Choroid plexus epithelial cell (primary cell): ENCODE results near the gene TRIP6.

ENCODE experiments used
- DNase-seq: peaks from one replicate; pipeline ENCODE4 v3.0.0-alpha.2; 2010; ENCODE audit warnings: low read depth
- H3K4me3 ChIP-seq: 2 replicates; pipeline ENCODE4 v1.5.1; 2011; ENCODE audit warnings: low read depth, mild to moderate bottlenecking, control low read depth, low read length, moderate library complexity
- TF ChIP-seq, protein P1 (sequence below): conservative IDR thresholded peaks from 2 replicates; pipeline ENCODE4 v1.5.1; 2011; ENCODE audit warnings: low read depth, mild to moderate bottlenecking, control low read depth, inconsistent platforms, low read length, moderate library complexity

The TRIP6 gene

DNA sequence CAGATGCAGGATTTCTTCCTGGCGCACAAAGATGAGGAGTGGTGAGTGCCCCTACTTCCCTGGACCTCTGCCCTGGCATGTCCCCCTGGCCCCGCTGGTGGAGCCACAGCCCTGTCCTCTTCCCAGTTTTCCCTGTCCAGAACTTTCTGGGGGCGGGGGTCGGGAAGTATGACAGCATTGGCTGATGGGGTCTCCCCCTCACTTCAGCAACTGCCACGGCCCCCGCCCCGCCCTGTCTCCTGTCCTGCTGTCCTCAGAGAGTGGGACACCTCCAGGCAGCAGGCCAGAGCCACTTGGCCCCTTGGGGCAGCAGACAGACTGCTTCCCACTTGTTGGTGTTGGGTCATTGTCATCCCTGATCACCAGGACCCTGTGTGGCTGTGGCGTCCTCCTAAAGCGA is 15.0 kb downstream of the TRIP6 start:
- TF ChIP-seq, protein P1, sequence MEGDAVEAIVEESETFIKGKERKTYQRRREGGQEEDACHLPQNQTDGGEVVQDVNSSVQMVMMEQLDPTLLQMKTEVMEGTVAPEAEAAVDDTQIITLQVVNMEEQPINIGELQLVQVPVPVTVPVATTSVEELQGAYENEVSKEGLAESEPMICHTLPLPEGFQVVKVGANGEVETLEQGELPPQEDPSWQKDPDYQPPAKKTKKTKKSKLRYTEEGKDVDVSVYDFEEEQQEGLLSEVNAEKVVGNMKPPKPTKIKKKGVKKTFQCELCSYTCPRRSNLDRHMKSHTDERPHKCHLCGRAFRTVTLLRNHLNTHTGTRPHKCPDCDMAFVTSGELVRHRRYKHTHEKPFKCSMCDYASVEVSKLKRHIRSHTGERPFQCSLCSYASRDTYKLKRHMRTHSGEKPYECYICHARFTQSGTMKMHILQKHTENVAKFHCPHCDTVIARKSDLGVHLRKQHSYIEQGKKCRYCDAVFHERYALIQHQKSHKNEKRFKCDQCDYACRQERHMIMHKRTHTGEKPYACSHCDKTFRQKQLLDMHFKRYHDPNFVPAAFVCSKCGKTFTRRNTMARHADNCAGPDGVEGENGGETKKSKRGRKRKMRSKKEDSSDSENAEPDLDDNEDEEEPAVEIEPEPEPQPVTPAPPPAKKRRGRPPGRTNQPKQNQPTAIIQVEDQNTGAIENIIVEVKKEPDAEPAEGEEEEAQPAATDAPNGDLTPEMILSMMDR, result no peak
- DNase-seq, result no peak
- no peak overlapping the region for H3K4me3 ChIP-seq

GRCh38 chr7:100882785-100883526 is 15.8 kb downstream of the TRIP6 start:
- TF ChIP-seq, protein P1, result no peak

DNA sequence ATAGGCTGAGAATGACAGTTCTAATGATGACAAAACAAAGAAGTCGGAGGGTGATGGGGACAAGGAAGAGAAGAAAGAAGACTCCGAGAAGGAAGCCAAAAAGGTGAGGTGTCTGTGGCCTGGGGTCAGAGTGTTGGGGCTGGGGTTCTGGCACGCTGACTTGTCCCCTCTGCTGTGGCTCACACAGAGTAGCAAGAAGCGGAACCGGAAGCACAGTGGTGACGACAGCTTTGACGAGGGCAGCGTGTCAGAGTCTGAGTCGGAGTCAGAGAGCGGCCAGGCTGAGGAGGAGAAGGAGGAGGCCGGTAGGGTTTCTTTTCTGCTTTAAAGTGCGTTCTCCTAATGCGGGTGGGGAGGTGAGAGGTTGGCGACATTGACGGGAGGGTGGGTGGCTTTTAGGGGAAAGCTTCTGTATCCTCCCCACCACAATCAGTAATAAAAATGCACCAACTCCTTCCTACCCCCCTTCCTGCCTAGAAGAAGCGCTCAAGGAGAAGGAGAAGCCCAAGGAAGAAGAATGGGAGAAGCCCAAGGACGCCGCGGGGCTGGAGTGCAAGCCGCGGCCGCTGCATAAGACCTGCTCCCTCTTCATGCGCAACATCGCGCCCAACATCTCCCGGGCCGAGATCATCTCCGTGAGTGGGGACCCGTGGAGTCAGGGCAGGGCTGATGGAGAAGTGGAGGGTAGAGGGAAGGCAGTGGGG is 17.7 kb downstream of the TRIP6 start:
- no peak overlapping the region for H3K4me3 ChIP-seq
- DNase-seq, result peak; percentile 23
- TF ChIP-seq, protein P1, result no peak

More at GRCh38 chr7:100882785-100883526, 15.8 kb downstream of the TRIP6 start:
- H3K4me3 ChIP-seq, result no peak overlapping the region
- DNase-seq, result no peak

GRCh38 chr7:100885440-100886141 is 18.4 kb downstream of the TRIP6 start:
- H3K4me3 ChIP-seq, result no peak overlapping the region

GRCh38 chr7:100886142-100886935 is 19.2 kb downstream of the TRIP6 start:
- DNase-seq, result no peak
- no peak overlapping the region for H3K4me3 ChIP-seq
- TF ChIP-seq, protein P1, result no peak

More at GRCh38 chr7:100885440-100886141, 18.4 kb downstream of the TRIP6 start:
- DNase-seq, result no peak
- TF ChIP-seq, protein P1, result no peak

DNA sequence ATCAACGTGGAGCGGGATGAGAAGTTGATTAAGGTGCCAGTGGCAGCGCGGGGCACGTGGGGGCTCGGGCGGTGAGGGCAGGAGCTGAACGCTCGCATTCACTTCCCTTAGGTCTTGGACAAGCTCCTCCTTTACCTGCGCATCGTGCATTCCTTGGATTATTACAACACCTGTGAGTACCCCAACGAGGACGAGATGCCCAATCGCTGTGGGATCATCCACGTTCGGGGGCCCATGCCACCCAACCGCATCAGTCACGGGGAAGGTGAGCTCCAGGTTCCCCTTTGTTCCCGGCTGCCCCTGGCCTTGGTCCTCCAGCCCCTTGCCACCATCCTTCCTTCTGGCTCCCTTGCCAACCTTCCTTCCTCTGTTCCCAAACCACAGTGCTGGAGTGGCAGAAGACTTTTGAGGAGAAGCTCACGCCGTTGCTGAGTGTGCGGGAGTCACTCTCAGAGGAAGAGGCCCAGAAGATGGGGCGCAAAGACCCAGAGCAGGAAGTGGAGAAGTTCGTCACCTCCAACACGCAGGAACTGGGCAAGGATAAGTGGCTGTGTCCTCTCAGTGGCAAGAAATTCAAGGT is 19.8 kb downstream of the TRIP6 start:
- no peak overlapping the region for H3K4me3 ChIP-seq
- TF ChIP-seq, protein P1, result no peak
- DNase-seq, result no peak
